ENCODE measurements around the gene SLC9C2. TPM values are rescaled to one million over a fixed set of nuclear protein-coding genes. Genes with fewer than 3 reads are reported as not detected.
"Not testable (repeated sequence)": the region's sequence is repeated elsewhere in the genome, so short reads cannot be mapped to it uniquely, and the experiment has no call there.

SLC9C2 gene
- total and polyA plus RNA-seq, 7 experiments from 2014 or later: not detected

- POLR2A ChIA-PET: interaction anchor here (0.7 kb wide), 1 partner anchor 44 kb away, joined by 5 read pairs; no protein-coding TSS in a partner anchor
Measured at GRCh38 chr1:173520799-173521198, 82.1 kb downstream of the SLC9C2 start.

GRCh38 chr1:173514503-173514902 is 88.4 kb downstream of the SLC9C2 start:
- POLR2A ChIA-PET; ATAC-seq; H3K27ac ChIP-seq (ENCODE audit: low read depth, low read length); H3K36me3 ChIP-seq (ENCODE audit: control insufficient read depth in 2 of 3, insufficient read depth in 3 of 3, low read length in 3 of 3); H3K27me3 ChIP-seq (ENCODE audit: control insufficient read depth in 2 of 2, insufficient read depth in 2 of 2, low read length in 2 of 2); DNase-seq; H3K9me3 ChIP-seq (ENCODE audit: control insufficient read depth in 2 of 3, low read length in 3 of 3); H3K4me3 Mint-ChIP-seq; H3K4me3 ChIP-seq (ENCODE audit: low read length); intact Hi-C loops (cut with micrococcal nuclease): not testable (repeated sequence)
- peak overlapping the region in 1 of 9 donors; percentile 26 for H3K27ac Mint-ChIP-seq
- H3K4me1 Mint-ChIP-seq: peaks cover 3 to 14% (median 7%) of the 10 kb centered on the region in 7 donors
- H3K27me3 Mint-ChIP-seq: peaks cover 0 to 35% (median 0%) of the 10 kb centered on the region in 5 donors
- peaks cover 3 to 11% (median 6%) of the 10 kb centered on the region in 5 donors for H3K36me3 Mint-ChIP-seq
- H3K9me3 Mint-ChIP-seq: peaks cover 0 to 16% (median 7%) of the 10 kb centered on the region in 11 donors
- CTCF ChIA-PET: interaction anchor here (0.7 to 1.2 kb wide), 2 partner anchors 10 to 631 kb away, joined by 3 to 4 read pairs; no protein-coding TSS in a partner anchor
- peaks cover 0 to 15% of the 10 kb centered on the region in 2 donors for H3K4me1 ChIP-seq (ENCODE audit: control insufficient read depth in 2 of 2, insufficient read depth in 2 of 2, low read length in 2 of 2)

More at GRCh38 chr1:173520799-173521198, 82.1 kb downstream of the SLC9C2 start:
- H3K36me3 Mint-ChIP-seq: no peaks in the 10 kb centered on the region
- H3K4me1 ChIP-seq (ENCODE audit: control insufficient read depth in 2 of 2, insufficient read depth in 2 of 2, low read length in 2 of 2): peaks cover 0 to 15% of the 10 kb centered on the region in 2 donors
- H3K9me3 Mint-ChIP-seq: no peaks in the 10 kb centered on the region
- CTCF ChIA-PET: interaction anchor here (0.7 kb wide), 1 partner anchor 9 kb away, joined by 3 read pairs; no protein-coding TSS in a partner anchor
- peak overlapping the region in 1 of 9 donors; percentile 18 for H3K27ac Mint-ChIP-seq
- H3K4me3 ChIP-seq (ENCODE audit: low read length): no peak overlapping the region
- H3K4me3 Mint-ChIP-seq: no peak overlapping the region
- ATAC-seq: no peak
- H3K27me3 ChIP-seq (ENCODE audit: control insufficient read depth in 2 of 2, insufficient read depth in 2 of 2, low read length in 2 of 2): no peaks in the 10 kb centered on the region
- H3K27me3 Mint-ChIP-seq: peaks cover 0 to 7% (median 0%) of the 10 kb centered on the region in 5 donors
- no peak for DNase-seq
- no peaks in the 10 kb centered on the region for H3K36me3 ChIP-seq (ENCODE audit: control insufficient read depth in 2 of 3, insufficient read depth in 3 of 3, low read length in 3 of 3)
- no peaks in the 10 kb centered on the region for H3K9me3 ChIP-seq (ENCODE audit: control insufficient read depth in 2 of 3, low read length in 3 of 3)
- intact Hi-C loops (cut with micrococcal nuclease): no loop called here
- peaks cover 3 to 14% (median 7%) of the 10 kb centered on the region in 7 donors for H3K4me1 Mint-ChIP-seq
- H3K27ac ChIP-seq (ENCODE audit: low read depth, low read length): no peak overlapping the region

GRCh38 chr1:173509797-173510196 is 93.1 kb downstream of the SLC9C2 start:
- ATAC-seq: no peak

DNA sequence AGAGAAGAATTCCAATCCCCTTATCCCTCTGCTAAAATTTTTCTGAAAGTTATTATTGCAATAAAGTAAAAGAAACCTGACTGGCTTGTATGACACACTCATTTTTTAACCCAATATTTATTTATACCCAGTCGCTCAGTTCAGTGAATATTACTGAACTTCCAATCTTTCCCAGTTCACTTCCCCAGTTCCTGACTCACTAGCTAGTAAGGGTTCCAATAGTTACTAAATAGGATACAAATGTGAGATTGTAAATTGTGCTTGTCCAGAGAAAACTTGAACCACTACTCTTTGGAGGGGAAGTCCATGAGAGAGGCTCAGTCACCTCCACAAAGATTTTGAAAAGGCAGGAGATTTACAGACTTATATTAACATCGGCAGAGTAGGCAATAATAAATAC is 94.3 kb downstream of the SLC9C2 start:
- Mint-ChIP-seq H3K36me3 (peaks cover 0 to 2% (median under 1%) of the 10 kb centered on the region in 5 donors), H3K27ac (no peak overlapping the region), H3K4me3 (no peak overlapping the region), H3K4me1 (peaks cover 0 to 3% (median 0%) of the 10 kb centered on the region in 7 donors), H3K9me3 (peaks cover 0 to 4% (median under 1%) of the 10 kb centered on the region in 11 donors), H3K27me3 (peaks cover 0 to 15% (median 0%) of the 10 kb centered on the region in 5 donors)
- DNase-seq (no peak), ATAC-seq (no peak)
- ChIA-PET POLR2A (no interaction called here), CTCF (no interaction called here)
- Histone ChIP-seq H3K4me3 (ENCODE audit: low read length) (no peak overlapping the region), H3K27me3 (ENCODE audit: control insufficient read depth in 2 of 2, insufficient read depth in 2 of 2, low read length in 2 of 2) (no peaks in the 10 kb centered on the region), H3K27ac (ENCODE audit: low read depth, low read length) (no peak overlapping the region), H3K4me1 (ENCODE audit: control insufficient read depth in 2 of 2, insufficient read depth in 2 of 2, low read length in 2 of 2) (no peaks in the 10 kb centered on the region), H3K36me3 (ENCODE audit: control insufficient read depth in 2 of 3, insufficient read depth in 3 of 3, low read length in 3 of 3) (no peaks in the 10 kb centered on the region), H3K9me3 (ENCODE audit: control insufficient read depth in 2 of 3, low read length in 3 of 3) (no peaks in the 10 kb centered on the region)
- intact Hi-C loops (cut with micrococcal nuclease): no loop called here

More at GRCh38 chr1:173509797-173510196, 93.1 kb downstream of the SLC9C2 start:
- H3K4me1 ChIP-seq (ENCODE audit: control insufficient read depth in 2 of 2, insufficient read depth in 2 of 2, low read length in 2 of 2): no peaks in the 10 kb centered on the region
- DNase-seq: no peak
- no peak overlapping the region for H3K4me3 ChIP-seq (ENCODE audit: low read length)
- no peak overlapping the region for H3K4me3 Mint-ChIP-seq
- intact Hi-C loops (cut with micrococcal nuclease): no loop called here
- H3K36me3 Mint-ChIP-seq: peaks cover 0 to 11% (median 6%) of the 10 kb centered on the region in 5 donors
- H3K27me3 ChIP-seq (ENCODE audit: control insufficient read depth in 2 of 2, insufficient read depth in 2 of 2, low read length in 2 of 2): no peaks in the 10 kb centered on the region
- H3K36me3 ChIP-seq (ENCODE audit: control insufficient read depth in 2 of 3, insufficient read depth in 3 of 3, low read length in 3 of 3): no peaks in the 10 kb centered on the region
- ChIA-PET POLR2A (no interaction called here), CTCF (no interaction called here)
- peaks cover 0 to 11% (median 7%) of the 10 kb centered on the region in 11 donors for H3K9me3 Mint-ChIP-seq
- no peaks in the 10 kb centered on the region for H3K9me3 ChIP-seq (ENCODE audit: control insufficient read depth in 2 of 3, low read length in 3 of 3)
- H3K27ac ChIP-seq (ENCODE audit: low read depth, low read length): no peak overlapping the region
- H3K27me3 Mint-ChIP-seq: peaks cover 0 to 26% (median 0%) of the 10 kb centered on the region in 5 donors
- no peak overlapping the region for H3K27ac Mint-ChIP-seq
- peaks cover 0 to 3% (median 0%) of the 10 kb centered on the region in 7 donors for H3K4me1 Mint-ChIP-seq

DNA sequence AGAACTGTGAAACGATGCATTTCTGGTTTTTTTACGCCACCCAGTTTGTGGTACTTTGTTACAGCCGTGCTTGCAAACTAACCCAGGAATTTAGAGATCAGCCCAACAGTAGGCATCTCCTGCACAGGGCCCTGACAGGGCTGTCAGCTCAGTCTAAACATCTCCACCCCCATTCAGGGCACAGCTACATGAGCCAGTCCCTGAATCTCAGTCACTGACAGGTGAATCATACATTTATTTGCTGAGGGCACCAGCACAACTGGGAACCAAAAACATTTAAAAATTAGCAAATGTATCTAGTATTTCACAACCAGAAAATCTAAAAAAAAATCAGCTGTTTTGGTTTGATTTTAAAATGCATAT is 95.0 kb downstream of the SLC9C2 start:
- ChIA-PET CTCF (no interaction called here), POLR2A (no interaction called here)
- H3K36me3 Mint-ChIP-seq: no peaks in the 10 kb centered on the region

GRCh38 chr1:173507205-173507846 is 95.5 kb downstream of the SLC9C2 start:
- Histone ChIP-seq H3K4me1 (ENCODE audit: control insufficient read depth in 2 of 2, insufficient read depth in 2 of 2, low read length in 2 of 2) (no peaks in the 10 kb centered on the region), H3K9me3 (ENCODE audit: control insufficient read depth in 2 of 3, low read length in 3 of 3) (no peaks in the 10 kb centered on the region), H3K27ac (ENCODE audit: low read depth, low read length) (no peak overlapping the region), H3K36me3 (ENCODE audit: control insufficient read depth in 2 of 3, insufficient read depth in 3 of 3, low read length in 3 of 3) (no peaks in the 10 kb centered on the region), H3K27me3 (ENCODE audit: control insufficient read depth in 2 of 2, insufficient read depth in 2 of 2, low read length in 2 of 2) (no peaks in the 10 kb centered on the region), H3K4me3 (ENCODE audit: low read length) (no peak overlapping the region)
- H3K4me1 Mint-ChIP-seq: peaks cover 0 to 3% (median 0%) of the 10 kb centered on the region in 7 donors
- DNase-seq: no peak
- no peak overlapping the region for H3K27ac Mint-ChIP-seq
- intact Hi-C loops (cut with micrococcal nuclease): no loop called here
- ATAC-seq: no peak
- H3K27me3 Mint-ChIP-seq: peaks cover 0 to 4% (median 0%) of the 10 kb centered on the region in 5 donors
- no peaks in the 10 kb centered on the region for H3K36me3 Mint-ChIP-seq
- H3K9me3 Mint-ChIP-seq: peaks cover 0 to 3% (median 0%) of the 10 kb centered on the region in 11 donors
- H3K4me3 Mint-ChIP-seq: no peak overlapping the region
- CTCF ChIA-PET: no interaction called here
- POLR2A ChIA-PET: no interaction called here

More for the DNA sequence above, 95.0 kb downstream of the SLC9C2 start:
- no peaks in the 10 kb centered on the region for H3K27me3 ChIP-seq (ENCODE audit: control insufficient read depth in 2 of 2, insufficient read depth in 2 of 2, low read length in 2 of 2)
- H3K9me3 Mint-ChIP-seq: peaks cover 0 to 3% (median 0%) of the 10 kb centered on the region in 11 donors
- ATAC-seq (no peak), DNase-seq (no peak)
- no peak overlapping the region for H3K4me3 ChIP-seq (ENCODE audit: low read length)
- H3K4me1 Mint-ChIP-seq: peaks cover 0 to 3% (median 0%) of the 10 kb centered on the region in 7 donors
- intact Hi-C loops (cut with micrococcal nuclease): no loop called here
- H3K27ac Mint-ChIP-seq: no peak overlapping the region
- H3K27me3 Mint-ChIP-seq: peaks cover 0 to 8% (median 0%) of the 10 kb centered on the region in 5 donors
- no peak overlapping the region for H3K4me3 Mint-ChIP-seq
- H3K36me3 ChIP-seq (ENCODE audit: control insufficient read depth in 2 of 3, insufficient read depth in 3 of 3, low read length in 3 of 3): no peaks in the 10 kb centered on the region
- no peaks in the 10 kb centered on the region for H3K9me3 ChIP-seq (ENCODE audit: control insufficient read depth in 2 of 3, low read length in 3 of 3)
- H3K27ac ChIP-seq (ENCODE audit: low read depth, low read length): no peak overlapping the region
- no peaks in the 10 kb centered on the region for H3K4me1 ChIP-seq (ENCODE audit: control insufficient read depth in 2 of 2, insufficient read depth in 2 of 2, low read length in 2 of 2)
